Measurements from ENCODE around the gene GPI. TPM values are rescaled to one million over a fixed set of nuclear protein-coding genes. Genes with fewer than 3 reads are reported as not detected.

Gene GPI
- total RNA-seq = 213 TPM

DNA sequence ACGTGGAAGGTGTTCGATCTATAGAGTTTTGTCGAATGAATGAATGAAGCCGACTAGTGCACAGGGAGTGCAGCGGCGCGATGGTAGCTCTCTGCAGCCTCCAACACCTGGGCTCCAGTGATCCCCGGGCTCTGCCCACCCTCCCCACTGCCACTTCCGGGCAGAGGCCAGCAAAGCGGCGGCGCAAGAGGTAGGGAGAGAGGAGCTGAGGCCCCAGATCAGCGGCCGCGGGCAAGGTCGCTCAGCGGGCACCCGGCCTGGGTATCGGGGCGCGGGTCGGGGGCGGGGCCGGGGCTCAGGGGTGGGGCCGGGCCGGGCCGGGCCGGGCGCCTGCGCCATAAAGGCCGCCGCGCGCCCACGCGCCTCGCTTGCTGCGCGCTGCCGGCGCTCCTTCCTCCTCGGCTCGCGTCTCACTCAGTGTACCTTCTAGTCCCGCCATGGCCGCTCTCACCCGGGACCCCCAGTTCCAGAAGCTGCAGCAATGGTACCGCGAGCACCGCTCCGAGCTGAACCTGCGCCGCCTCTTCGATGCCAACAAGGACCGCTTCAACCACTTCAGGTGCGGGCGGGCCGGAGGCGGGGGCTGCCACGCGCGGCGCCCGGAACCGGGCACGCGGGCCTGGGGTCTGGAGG, at the start of gene GPI:
Gene GPI (plus strand): TSS at position 367 of the 633 bp plus-strand sequence. CDS start 71 bp downstream, at position 438.

GRCh38 chr19:34404109-34404909, 39.3 kb downstream of the GPI start, which contains the start of gene PDCD2L:
Gene PDCD2L (plus strand): TSS chr19:34404399. CDS start chr19:34404431, 32 bp downstream.

Other genes starting within 250 kb of the GPI start
- gene LSM14A, start 192.7 kb upstream of the GPI start, total RNA-seq = 175 TPM
- 49.4 TPM for gene GARRE1, start 110.6 kb upstream of the GPI start, total RNA-seq
- gene PDCD2L, start 39.2 kb downstream of the GPI start, total RNA-seq = 7.0 TPM
- gene UBA2, start 63.2 kb downstream of the GPI start, total RNA-seq = 163 TPM
- gene WTIP, start 116.6 kb downstream of the GPI start, total RNA-seq = 18.2 TPM